ENCODE measurements around the gene IL17C.

The IL17C gene

DNA sequence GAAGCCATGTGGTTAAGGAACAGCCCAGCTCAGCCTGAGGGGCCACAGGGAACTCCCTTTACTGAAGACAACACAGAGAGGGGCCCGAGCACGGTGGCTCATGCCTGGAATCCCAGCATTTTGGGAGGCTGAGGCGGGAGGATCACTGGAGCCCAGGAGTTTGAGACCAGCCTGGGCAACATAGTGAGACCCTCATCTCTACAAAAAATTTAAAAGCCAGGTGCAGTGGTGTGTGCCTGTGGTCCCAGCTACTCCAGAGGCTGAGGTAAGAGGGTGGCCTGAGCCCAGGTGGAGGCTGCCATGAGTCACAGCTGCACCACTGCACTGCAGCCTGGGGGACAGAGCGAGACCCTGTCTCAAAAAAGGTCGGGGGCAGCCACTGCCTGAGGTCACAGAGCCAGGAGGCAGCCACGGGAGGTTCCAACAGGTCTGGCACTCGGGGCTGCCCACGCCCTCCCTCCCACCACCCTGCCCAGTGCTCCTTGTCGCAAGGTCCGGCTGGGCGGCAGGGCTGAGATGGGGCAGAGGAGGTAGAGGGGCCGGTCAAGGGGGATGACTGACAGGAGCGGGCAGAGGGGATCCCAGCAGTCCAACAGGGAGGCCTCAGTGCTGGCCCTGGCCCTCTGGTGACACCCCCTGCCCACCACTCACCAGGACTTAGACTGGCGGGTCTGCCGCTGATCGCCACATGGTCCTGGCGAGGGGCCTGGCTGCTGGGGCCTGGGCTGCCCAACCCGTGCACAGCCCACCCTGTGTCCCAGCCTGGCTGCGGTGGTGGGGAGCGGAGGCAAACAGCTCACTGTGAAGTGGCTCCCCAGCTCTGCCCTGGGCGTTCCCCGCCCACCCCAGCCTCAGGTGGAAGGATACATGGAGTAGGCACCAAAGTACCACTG, 9.1 kb downstream of the IL17C start:
- no peak for DNase-seq

DNA sequence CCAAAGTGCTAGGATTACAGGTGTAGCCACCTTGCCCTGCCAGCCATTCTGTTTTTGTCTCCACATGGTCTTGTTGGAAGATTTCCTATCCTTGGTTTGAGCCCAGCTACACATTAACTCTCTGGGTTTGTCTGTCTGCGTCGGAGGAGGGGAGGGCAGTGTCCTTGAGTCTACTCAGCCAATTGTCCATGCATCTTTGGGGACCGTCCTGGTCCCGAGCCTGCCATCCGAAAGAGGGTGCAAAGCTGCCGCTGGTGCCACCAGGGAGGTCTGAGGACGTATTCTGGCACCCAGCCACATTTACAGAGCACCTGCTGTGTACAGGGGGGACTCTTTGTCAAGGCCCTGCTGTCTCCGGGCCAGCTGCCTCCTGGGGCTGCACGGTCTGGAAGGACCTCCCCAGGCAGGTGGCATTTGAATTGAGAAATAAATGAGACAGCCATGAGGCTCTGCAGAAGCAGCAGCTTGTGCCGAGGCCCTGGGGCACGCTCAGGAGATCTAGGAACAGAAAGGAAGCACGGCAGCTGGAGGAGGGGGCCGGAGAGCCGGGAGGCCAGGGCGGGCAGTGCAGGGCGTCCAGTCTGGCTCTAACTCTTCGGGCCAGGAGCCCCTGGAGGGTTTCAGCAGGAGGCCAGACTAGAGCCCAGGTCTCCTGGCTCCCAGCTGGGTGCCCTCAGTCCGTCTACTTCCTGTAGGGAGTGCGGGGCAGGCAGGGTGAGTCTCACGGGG, 11.0 kb downstream of the IL17C start:
- DNase-seq = no peak

DNA sequence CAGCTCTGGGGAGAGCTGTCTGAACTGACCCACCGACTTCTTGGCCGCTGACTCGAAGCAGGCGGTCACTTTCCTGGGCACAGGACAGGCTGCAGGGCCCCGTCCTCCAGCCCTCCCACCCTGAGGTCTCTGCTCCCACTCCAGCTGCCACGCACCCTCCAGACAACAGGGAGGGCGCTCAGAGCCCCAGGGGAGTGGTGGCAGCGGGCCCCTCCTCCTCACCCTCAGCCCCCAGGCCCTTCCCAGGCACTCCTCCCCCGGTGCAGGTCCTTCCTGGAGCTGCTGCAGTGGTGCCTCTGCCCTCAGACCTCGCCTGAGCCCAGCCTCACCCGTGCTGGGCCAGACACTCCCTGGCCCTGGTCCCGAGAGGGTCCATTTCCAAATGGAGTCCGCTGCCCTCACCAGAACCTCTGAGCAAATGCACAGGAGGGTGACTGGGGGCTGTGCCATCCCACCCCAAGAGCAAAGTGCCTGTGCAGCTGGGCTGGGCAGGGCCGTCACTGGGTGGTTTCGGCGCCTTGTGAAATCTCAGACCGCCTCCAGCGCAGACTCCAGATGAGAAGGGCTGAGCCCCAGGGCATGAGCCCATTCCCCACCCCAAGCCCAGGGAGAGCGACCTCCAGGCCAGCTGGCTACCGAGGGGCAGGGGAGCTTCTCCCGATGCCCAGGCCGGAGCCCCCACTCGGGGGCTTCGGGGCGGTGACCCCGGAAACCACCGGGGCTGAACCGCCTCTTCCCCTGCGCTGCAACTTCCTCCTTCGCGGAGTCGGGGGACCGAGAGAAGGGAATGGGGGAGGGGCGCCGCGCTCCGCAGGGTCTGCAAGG, 11.8 kb downstream of the IL17C start:
- peak; percentile 32 for DNase-seq

DNA sequence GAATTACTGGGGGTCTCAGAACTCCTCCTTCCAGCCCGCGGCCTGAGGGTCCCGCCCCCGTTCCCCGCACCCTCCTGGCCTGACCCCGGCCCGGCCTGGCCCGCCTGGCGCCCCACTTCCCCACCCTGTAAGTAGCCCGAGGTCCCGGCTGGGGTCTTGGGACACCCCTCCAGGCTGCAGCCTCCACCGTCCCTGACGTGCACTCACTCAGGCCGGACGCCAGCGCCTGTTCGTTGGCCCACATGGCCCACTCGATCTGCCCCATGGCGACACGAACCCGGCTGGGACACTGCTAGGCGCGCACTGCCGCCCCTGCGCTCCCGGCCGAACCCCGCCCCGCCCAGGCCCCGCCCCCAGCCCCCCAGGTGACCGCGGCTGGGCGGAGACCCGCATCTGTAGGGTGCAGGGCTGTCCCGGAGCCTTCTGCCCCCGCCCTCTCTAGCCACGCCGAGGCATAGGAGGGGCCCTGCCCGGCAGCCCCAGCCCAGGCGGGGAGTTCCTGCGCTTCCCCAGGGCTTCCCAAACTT, 12.4 kb downstream of the IL17C start, which contains the start of gene CYBA:
CYBA (minus strand) TSS at position 305 of the 527 bp plus-strand sequence; CDS start at position 265, 40 bp downstream.
- peak; percentile 76 for DNase-seq

DNA sequence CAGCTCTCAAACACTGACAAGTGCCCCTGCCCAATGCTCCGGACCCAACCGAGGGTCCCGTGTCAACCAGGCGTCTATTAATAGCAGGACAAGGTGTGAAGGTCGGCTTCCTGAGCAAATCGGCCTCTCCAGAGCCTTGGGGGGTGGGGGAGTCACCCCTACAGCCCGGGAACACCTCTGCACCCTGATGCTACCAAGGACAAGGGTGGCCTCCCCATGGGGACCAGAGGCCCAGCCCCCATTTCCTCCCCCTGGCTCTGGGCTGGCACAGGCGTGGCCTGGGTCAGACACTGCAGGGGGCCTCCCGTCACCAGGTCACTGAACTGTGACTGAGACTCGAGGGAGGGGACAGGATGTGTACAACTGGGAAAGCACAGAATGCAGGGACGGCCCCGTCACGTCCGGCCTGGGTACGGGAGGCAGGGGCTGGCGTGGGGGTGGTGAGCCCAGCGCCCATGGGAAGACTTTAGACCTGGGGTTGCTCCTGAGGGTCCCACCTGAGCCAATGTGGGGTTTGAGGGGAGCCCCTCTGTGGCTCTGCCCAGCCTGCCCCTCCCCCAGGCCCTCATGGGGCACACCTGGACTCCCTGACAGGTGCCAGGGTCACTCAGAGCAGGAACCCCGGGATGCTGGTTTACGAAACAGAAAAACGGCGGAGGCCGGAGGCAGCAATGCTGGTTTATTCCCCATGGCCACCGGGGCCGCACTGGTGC, 13.1 kb downstream of the IL17C start:
- DNase-seq = peak; percentile 64

DNA sequence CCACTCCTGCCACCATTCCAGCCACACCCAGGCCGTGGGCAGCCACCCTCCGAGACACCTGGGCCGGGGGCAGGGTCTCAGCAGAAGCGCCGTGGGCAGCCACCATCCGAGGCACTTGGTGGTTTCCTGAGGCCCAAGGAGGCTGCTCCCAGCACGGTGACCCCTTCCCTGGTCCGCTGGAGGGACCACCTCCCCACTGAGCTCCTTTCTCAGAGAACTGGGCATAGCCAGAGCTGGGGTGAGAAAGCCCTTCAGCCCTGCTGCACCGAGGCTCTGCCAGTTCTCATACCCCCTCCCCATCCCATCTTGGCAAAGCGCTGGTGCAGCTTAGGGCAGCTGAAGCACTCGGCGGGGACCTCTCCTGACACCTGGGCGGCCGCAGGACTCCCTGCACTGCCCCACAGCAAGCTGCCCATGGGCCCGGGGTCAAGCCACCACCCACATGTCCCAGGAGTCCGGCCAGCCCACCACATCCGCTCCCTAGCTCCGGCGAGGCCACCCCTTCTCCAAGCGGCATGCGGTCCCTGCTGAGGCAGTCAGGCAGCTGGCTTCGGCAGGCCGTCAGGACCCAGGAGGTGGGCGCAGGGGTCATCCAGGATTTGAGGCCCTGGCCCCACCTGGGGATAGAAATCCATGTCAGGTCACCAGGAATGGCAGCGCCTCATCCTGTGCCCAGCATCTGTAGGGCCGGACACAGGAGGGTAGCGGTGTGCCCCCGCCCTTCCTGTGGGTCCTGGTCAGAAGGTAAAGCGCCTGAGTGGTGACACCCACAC, 13.8 kb downstream of the IL17C start:
- no peak for DNase-seq

DNA sequence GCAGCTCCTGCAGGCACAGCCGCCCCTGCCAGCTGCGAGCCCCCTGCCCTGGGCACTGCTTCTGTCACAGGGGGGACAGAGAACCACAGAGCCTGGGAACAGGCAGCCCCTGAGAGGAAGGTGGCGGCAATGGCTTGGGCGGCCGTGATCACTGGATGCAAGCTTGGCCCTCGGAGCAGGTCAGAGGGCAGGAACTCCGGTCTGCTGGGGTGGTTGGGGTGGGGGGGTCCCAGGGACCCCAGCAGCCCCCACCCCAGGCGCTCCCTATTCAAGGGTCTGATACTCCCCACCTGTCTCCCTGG, 14.3 kb downstream of the IL17C start:
- DNase-seq = no peak

DNA sequence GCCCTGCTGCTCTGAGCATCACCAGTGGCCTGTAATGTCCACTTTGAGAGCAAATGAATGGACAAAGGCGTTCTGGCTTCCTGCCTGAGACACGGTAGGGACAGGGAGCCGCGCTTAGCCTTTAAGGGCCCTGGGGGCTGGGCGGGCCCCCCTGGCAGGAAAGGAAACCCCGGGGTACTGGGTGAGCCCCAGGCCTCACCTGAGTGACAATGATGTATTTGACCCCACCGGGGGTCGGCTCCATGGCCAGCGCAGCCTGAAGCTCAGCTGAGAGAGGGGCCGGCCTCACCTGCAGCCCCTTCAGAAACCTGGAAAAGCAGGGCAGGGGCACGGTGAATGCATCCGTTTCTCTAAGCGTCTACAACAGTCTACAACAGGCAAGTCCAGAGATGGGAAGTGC, 14.7 kb downstream of the IL17C start:
- DNase-seq = no peak

DNA sequence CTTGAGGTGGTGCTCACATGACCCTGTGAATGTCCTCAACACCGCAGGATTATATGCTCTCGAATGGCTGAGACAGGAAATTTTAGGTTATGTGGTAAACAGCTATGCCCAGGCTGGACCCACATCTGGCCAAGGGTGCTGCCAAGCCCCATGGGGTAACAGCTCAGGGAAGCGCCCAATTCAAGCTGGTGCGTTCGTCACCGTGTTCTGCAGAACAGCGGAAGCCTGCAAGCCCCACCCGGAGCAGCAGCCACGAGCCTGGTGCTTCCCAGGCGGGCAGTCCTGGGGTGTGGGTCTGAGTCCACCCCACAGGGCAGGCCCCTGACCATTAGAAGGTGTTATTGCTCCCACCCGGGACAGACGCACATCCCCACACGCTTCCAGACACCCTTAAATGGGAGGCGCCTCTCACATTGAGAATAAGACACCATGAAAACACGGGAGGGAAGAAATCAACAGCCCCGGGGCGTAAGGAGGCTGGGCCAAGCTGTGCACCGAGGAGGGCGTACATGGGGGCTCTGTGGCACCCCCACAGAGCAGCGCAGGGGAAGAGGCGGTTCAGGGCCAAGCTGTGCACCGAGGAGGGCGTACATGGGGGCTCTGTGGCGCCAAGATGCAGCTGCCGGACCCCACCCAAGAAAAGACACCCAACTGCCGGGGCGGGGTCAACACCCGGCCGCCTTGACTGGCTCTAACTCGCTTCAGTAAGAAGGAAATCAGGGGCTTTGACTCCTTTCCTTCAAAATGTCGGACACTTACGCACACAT, 15.4 kb downstream of the IL17C start:
- no peak for DNase-seq

DNA sequence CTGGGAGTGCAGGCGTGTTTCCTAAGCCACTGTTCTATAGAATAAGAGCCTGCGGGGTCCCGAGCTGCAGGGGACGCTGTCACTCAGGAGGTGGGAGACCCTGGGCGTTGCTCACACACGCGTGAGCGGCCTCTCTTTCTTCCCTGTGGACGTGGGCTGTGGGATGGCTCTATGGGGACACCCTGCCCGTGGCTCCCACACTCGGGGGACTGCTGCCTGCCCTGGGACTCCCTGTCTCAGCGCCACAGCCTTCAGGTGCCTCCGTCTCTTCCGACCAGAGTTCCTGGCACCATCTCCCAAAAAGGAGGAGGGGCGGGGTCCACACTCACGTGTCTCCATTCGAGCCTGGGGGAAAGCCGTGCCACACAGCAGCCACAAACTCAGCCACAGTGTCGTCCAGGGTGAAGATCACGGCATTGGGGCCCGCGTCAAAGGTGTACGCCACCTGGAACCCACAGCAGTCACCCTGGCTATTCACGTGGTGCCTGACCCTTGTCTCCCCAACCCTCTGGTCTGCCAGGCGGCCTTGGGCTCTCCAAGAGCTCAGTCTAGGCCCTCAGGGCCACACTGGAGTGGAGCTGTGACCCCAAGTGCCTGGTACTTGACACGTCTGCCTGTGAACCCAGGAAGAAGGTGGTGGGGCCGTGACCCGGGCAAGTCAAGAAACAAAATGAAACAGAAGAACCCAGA, 16.1 kb downstream of the IL17C start:
- no peak for DNase-seq

DNA sequence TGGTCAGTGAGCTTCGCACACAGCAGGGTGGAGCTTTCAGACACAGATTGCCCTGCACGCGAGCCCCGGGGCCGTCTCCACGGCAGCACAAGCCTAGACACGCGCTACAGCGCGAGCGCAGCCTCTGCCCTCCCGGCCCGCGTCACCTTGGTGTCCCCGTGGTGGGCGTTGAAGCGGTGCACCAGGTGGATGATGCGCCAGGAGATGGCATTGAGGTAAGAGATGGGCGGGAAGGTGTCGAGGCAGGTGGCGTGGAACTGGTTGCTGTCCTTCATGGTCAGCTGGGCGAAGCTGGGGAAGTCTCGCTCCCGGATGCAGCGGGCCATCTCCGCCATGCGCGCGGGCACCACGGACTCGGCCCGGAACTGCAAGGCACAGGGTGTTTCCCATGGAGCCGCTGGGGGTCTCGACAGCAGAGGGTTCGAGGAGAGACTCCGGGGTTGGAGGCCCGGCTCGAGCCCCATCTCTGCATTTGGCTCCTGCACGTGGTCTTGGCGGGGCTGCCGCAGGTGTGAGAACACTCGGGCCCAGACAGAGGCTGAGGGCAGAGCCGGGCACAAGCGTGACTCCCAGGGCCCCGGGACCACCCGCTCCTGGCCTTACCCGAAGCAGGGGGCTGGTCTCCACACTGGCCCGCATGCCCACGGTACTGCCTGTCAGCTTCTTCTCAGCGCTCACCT, 16.8 kb downstream of the IL17C start:
- DNase-seq = no peak

DNA sequence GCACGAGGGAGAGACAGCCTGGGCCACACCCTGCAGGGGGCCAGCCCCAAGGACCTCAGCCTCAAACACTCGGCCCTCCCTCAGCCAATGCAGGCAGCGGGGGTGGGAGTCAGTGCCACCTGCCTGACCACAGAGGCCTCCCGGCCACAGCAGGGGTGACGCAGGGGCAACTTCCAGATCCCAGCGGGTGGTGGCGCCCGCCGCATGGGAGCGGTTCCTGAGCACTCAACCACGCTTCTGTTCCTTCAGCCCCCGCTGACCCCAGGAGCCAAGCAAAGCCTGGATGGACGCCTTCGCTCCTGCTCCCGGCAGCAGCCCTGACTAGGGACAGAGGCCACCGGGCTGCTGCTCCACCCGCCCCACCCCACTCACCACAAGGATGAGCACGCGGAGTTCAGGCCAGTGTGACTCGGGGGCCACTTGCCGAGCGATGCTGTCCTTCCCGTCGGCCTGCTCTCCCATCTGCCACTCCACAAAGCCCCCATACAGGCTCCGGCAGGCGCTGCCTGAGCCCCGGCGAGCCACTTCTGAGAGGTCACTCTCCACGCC, 17.4 kb downstream of the IL17C start:
- no peak for DNase-seq

DNA sequence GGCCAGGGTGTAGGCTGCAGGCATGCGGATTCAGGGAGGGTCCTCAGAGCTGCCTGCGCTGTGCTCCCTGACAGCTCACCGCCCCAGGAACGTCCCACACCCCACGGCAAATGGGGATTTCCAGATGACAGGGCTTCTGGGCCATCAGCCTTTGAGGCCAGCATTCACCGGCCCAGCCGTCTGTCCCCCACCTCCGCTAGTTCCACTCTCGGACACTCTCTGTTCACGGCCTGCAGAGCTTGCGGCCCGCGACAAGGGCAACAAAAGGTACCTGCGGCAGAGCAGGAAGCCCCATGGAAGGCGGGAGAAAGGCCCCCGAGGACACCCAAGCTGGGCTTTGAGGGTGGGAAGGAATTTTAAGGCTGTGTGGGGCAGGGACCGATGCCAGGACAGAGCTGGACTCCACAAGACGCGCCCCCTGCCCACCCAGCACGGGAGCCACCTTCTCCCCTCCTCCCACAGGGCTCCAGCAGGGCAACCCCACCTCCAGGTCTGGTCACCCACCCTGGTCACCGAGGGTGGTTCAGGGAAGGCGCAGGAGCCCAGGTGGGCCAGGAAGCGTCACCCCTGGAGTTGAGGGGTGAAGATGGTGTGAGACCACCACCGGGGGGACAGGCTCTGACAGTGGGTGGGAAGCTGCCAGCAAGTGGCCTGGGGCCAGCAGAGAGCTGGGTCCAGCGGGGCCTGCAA, 18.1 kb downstream of the IL17C start:
- no peak for DNase-seq

DNA sequence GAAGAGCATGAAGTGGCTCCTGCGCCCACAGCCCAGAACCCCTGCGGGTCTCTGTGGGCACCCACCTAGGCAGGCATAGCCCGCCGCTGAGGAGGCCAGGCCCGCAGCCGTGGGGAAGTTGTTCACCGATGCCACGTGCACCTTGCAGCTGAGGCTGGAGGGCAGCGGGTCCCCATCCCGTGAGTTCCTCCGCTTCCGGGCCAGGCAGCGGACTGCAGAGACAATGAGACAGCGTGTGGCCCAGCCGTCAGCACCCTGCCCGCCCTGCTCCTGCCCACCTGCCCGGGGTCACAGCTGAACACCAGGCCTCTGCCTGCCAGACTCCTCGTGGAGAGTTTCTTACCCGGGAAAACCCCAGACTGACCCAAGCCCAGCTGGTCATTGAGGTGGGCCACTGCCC, 19.0 kb downstream of the IL17C start:
- DNase-seq = no peak

DNA sequence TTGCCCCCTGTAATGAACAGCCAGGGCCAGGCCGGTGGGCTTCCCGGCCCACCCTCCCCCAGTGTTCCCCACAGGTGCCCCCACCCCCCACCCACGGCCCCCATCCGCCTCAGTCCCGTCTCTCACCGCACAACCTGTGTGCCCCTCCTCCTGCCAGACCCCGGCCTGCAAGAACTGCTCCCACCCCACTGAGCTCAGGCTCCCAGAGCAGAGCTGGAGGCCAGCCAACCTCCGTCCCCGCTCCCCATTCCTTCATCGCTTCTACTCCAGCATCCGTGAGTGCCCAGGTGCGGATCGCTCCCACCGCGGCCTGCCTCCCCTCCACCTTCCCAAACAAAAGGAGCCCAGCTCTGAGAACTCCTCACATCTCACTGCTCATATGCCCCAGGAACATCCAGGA, 20.3 kb downstream of the IL17C start:
- no peak for DNase-seq

DNA sequence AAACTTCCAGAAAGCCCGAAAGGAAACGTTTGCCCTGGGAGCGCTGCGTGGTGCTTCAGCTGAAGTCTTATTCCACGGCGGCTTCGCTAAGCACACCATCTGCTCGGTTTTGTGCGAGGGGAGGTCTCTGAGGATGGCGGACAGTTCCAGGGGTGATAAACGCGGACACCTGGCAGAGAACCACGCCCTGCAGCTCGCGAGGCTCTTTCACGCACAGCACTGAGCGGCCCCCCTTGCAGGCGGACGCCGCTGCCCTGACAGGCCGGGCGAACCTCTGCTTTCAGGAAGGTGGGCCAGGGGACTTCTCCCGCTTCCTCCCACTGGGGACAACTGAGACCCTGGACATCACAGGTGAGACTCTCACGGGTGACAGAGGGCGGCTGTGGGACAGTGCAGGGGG, 20.8 kb downstream of the IL17C start:
- no peak for DNase-seq

DNA sequence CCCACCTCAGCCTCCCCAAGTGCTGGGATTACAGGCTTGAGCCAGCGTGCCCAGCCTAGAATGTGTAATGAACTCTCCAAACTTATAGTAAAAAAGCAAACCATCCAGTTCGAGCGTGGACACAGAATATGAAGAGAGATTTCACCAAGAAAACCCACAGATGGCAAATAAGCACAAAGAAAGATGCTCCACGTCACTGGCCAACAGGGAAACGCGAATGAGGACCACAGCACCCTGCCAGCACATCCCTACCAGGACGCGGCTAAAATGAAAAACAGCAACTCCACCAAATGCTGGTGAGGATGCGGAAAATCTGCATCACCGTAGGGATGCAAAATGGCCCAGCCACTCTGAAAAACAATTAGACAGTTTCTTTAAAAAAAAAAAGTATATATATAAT, 23.1 kb downstream of the IL17C start:
- DNase-seq = no peak

DNA sequence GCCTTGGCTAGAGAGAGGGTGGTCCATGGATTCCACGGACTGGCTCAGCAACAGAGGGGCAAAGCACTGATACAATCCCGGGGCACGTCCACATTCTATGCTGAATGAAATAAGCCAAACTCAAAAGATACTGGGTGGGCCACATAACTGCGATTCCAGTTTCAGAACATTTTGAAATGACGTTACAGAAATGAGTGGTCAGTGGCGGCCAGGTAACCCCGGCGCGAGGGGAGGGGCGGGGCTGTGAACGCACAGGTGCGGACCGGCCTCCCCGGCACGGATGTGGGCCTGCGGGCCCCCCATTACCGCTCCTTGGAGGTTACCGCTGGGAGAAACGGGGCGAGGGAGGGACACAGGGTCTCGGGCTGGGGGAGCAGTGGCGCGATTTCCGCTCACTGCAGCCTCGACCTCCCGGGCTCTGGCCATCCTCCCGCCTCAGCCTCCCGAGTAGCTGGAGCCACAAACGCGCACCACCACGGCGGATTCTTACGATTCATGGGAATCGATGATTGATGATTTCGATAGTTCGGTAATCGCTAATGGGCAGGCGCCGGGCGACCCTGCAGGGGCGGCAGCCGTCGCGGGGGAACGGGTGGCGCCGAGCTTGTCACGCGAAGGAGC, 24.0 kb downstream of the IL17C start:
- DNase-seq = no peak

Data from stimulated activated CD4-positive, alpha-beta T cell treated with anti-CD3 and anti-CD28 coated beads, Interleukin-12 subunit alpha, Interleukin-12 subunit beta, amount 100 ng/mL, for 4 hours (primary cell).